A549 (cell line): ENCODE results near the gene CES4A. TPM values are rescaled to one million over a fixed set of nuclear protein-coding genes. Genes with fewer than 3 reads are reported as not detected.
A peak's percentile ranks its signal among the peaks of the same experiment; 100 is the strongest.

Experiments
- ATAC-seq, 2 experiments: fragments of 200-7000 bp in 1 of 2; fragments of >200 bp in 1 of 2; cut with Nextera tagmentation in 1 of 2; cut with Tn5 transposase in 1 of 2; 3 replicates each; pipeline versions ENCODE4 v1.8.0 to v1.9.1; 2018 to 2020; ENCODE audit warnings: mild to moderate bottlenecking in 1 of 2, moderate library complexity in 1 of 2
- CTCF ChIA-PET: fragments of 300-600 bp; sonication (Branson Sonifier 250); formaldehyde crosslinking; extraction: SDS; loops from one replicate; lab custom pipeline; 2021; ENCODE audit warnings: antibody characterized with exemption, inconsistent platforms; lab: Yijun Ruan, JAX
- POLR2A ChIA-PET: fragments of 350-600 bp; formaldehyde crosslinking; extraction: SDS; loops from one replicate; lab custom pipeline; 2021; ENCODE audit warnings: antibody characterized with exemption, inconsistent platforms; lab: Yijun Ruan, JAX
- DNase-seq, 2 experiments: peaks; one replicate each; pipeline versions ENCODE4 v3.0.0 to v3.0.0-alpha.2; 2011 to 2016; ENCODE audit warnings: low read depth in 1 of 2, low spot score in 1 of 2
- FAIRE-seq: peaks from 2 replicates; lab custom pipeline; 2011; peaks lifted over from hg19 to GRCh38; lab: Jason Lieb, UNC
- H3K27ac ChIP-seq, 2 experiments: fragments of >200 bp; sonication (Bioruptor Twin); formaldehyde crosslinking; 3 replicates each; pipeline ENCODE4 v1.5.1; 2016 to 2017
- H3K4me1 ChIP-seq: fragments of >200 bp; sonication (Bioruptor Twin); formaldehyde crosslinking; 3 replicates; pipeline ENCODE4 v1.6.1; 2016
- H3K4me2 ChIP-seq: fragments of >200 bp; sonication (Bioruptor Twin); formaldehyde crosslinking; 3 replicates; pipeline ENCODE4 v1.6.1; 2016
- H3K4me3 ChIP-seq: fragments of >200 bp; sonication (Bioruptor Twin); formaldehyde crosslinking; 3 replicates; pipeline ENCODE4 v1.5.1; 2016
- H3K9me3 ChIP-seq: fragments of >200 bp; sonication (Bioruptor Twin); formaldehyde crosslinking; 3 replicates; pipeline ENCODE4 v1.6.1; 2016
- CEBPB ChIP-seq, 2 experiments: fragments of >200 bp in 1 of 2; sonication (Bioruptor Twin) in 1 of 2; formaldehyde crosslinking in 1 of 2; IDR thresholded peaks; 2 replicates each; pipeline ENCODE4 v1.6.1; 2012 to 2016
- CHD2 ChIP-seq: fragments of 150-350 bp; IDR thresholded peaks from 2 replicates; pipeline ENCODE4 v1.6.1; 2014; ENCODE audit warnings: low read length; ENCODE audit not compliant: partially characterized antibody
- CTCF ChIP-seq: fragments of >200 bp; sonication (Bioruptor Twin); formaldehyde crosslinking; IDR thresholded peaks from 3 replicates; pipeline ENCODE4 v1.5.1; 2016
- E2F6 ChIP-seq: IDR thresholded peaks from 2 replicates; pipeline ENCODE4 v1.6.1; 2012; ENCODE audit warnings: low read depth, borderline replicate concordance
- FOSL2 ChIP-seq, 2 experiments: fragments of 450-650 bp in 1 of 2; fragments of >200 bp in 1 of 2; sonication (Bioruptor Twin) in 1 of 2; formaldehyde crosslinking; IDR thresholded peaks; 2 replicates each; pipeline versions ENCODE4 v1.5.0 to v1.6.1; 2016 to 2020; ENCODE audit warnings: mild to moderate bottlenecking in 1 of 2, moderate library complexity in 1 of 2
- FOXS1 ChIP-seq: fragments of 250-450 bp; sonication (Bioruptor Pico); IDR thresholded peaks from 2 replicates; pipeline ENCODE4 v1.5.0; 2020; ENCODE audit warnings: mild to moderate bottlenecking, moderate library complexity
- GATA3 ChIP-seq: IDR thresholded peaks from 2 replicates; pipeline ENCODE4 v1.6.1; 2012; ENCODE audit warnings: borderline replicate concordance
- HES2 ChIP-seq: fragments of >200 bp; sonication (Bioruptor Twin); formaldehyde crosslinking; IDR thresholded peaks from 2 replicates; pipeline ENCODE4 v1.6.1; 2016
- MYC ChIP-seq: IDR thresholded peaks from 2 replicates; pipeline ENCODE4 v1.6.1; 2012; ENCODE audit warnings: mild to moderate bottlenecking, inconsistent platforms, low read length, improper control_type of control experiment, borderline replicate concordance
- NFE2L2 ChIP-seq: fragments of 150-350 bp; conservative IDR thresholded peaks from 2 replicates; pipeline ENCODE4 v1.6.1; 2014; ENCODE audit warnings: low read length
- NR3C1 ChIP-seq: fragments of >200 bp; sonication (Bioruptor Twin); formaldehyde crosslinking; IDR thresholded peaks from 3 replicates; pipeline ENCODE4 v1.6.1; 2017
- TFCP2L1 ChIP-seq: fragments of 250-450 bp; sonication (Bioruptor Pico); IDR thresholded peaks from 2 replicates; pipeline ENCODE4 v1.5.0; 2021; ENCODE audit warnings: mild to moderate bottlenecking
- WGBS: methylation state at CpG from one replicate; pipeline ENCODE4 v1.1.6; 2017; ENCODE audit errors: missing lambda C conversion rate; 5-methylcytosine and 5-hydroxymethylcytosine counted together
- polyA plus RNA-seq, 4 experiments: library from polyadenylated mRNA; depleted of rRNA in 3 of 4; stranded (reverse); fragments of >200 nt; fragmentation: RNase III in 1 of 4; extraction: RNeasy Plus Mini Kit Qiagen cat#74134 plus additional on column Dnase treatment in 1 of 4; gene quantifications; 2 replicates in 3 of 4; 3 replicates in 1 of 4; pipeline ENCODE4 v1.2.3, GENCODE V29; 2011 to 2017

Gene CES4A
- polyA plus RNA-seq, 2 of the 4 experiments (the other 2 are of a cell fraction) = 2.8 to 3.5 TPM

- no peak for FAIRE-seq
- POLR2A ChIA-PET = no interaction called here
- no peak for TF ChIP-seq NR3C1
- peak in 1 of 2 experiments; percentile 28; a peak in 1 of 4 replicates for TF ChIP-seq CEBPB (IDR thresholded peaks at IDR 0.05)
- TF ChIP-seq, all 56 proteins: peak for 1
- WGBS = 77% methylated on average over 12 of the region's 12 CpGs
- Histone ChIP-seq H3K4me3 (no peak overlapping the region), H3K9me3 (no peaks in the 10 kb centered on the region), H3K4me1 (peaks cover 9% of the 10 kb centered on the region; the same call in 2 of the 3 replicates), H3K4me2 (no peak overlapping the region; the same call in 2 of the 3 replicates), H3K27ac (peak overlapping the region; percentile 38; a peak in 1 of 6 replicates)
- DNase-seq (no peak), ATAC-seq (no peak)
- CTCF ChIA-PET = interaction anchor here (0.6 to 3.3 kb wide), 13 partner anchors 11 to 437 kb away, joined by 3 to 14 read pairs (median 5); partner anchors contain the start of gene NOL3
These were observed 18.7 kb downstream of the CES4A start for GRCh38 chr16:67006930-67007658.

DNA sequence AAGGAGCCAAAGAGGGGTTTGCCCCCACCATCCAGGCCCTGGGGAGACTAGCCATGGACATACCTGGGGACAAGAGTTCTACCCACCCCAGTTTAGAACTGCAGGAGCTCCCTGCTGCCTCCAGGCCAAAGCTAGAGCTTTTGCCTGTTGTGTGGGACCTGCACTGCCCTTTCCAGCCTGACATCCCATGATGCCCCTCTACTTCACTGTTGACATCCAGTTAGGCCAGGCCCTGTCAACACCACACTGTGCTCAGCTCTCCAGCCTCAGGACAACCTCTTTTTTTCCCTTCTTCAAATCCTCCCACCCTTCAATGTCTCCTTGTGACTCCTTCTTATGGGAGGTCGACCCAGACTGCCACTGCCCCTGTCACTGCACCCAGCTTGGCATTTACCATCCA, 20.8 kb downstream of the CES4A start:
- H3K9me3 ChIP-seq = no peaks in the 10 kb centered on the region
- no peak overlapping the region for H3K4me3 ChIP-seq
- no peak for DNase-seq
- ChIA-PET POLR2A (no interaction called here), CTCF (interaction anchor here (0.7 to 3.3 kb wide), 6 partner anchors 9 to 146 kb away, joined by 3 to 14 read pairs (median 4); no protein-coding TSS in a partner anchor)
- ATAC-seq = peak in 1 of 2 experiments; percentile 18; a peak in 1 of 6 replicates
- FAIRE-seq = no peak
- H3K27ac ChIP-seq = no peak overlapping the region
- TF ChIP-seq CEBPB (IDR thresholded peaks at IDR 0.05) = no peak
- 29% methylated on average over 1 of the region's 1 CpG for WGBS
- H3K4me2 ChIP-seq = no peak overlapping the region
- peaks cover 9% of the 10 kb centered on the region; the same call in 2 of the 3 replicates for H3K4me1 ChIP-seq

GRCh38 chr16:67011274-67011673, 22.9 kb downstream of the CES4A start:
- CTCF ChIA-PET = interaction anchor here (1.0 to 4.3 kb wide), 3 partner anchors 8 to 144 kb away, joined by 3 to 27 read pairs (median 4); no protein-coding TSS in a partner anchor

DNA sequence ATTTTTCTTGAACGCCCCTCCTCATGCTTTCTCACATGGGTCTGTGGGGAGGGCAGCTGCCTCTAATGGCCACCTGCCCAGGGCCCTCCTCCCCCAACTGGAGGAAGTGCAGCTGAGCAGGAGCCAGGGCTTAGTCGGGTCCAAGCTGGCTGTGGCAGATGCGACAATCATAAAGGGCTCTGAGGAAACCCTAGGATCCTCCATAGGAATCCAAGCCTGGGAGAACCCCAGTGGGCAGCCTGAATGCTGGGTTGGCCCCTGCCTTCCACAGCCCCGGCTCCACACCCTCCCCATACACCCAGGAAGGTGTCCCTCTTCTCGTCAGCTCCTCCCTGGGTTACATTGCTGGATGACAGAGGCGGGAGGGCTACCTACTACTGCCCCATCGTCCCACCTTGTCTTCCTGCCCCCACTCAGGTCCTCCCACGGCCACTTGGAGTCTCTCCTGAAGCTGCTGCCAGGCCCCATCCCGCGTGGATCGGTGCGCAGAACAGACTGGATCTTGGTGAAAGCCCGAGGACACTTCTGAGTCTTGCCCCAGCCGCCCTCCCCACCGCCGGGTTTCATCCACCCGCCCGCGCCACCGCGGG, 24.9 kb downstream of the CES4A start:
- no peaks in the 10 kb centered on the region for H3K9me3 ChIP-seq
- WGBS = 53% methylated on average over 10 of the region's 21 CpGs
- ATAC-seq = no peak
- TF ChIP-seq TFCP2L1 (CRISPR knock-in tag) = no peak
- no peak for TF ChIP-seq GATA3
- no peak for TF ChIP-seq CHD2
- no peak for TF ChIP-seq FOXS1 (CRISPR knock-in tag)
- TF ChIP-seq MYC = no peak
- CTCF ChIA-PET = interaction anchor here (0.5 to 4.3 kb wide), 19 partner anchors 9 to 172 kb away, joined by 3 to 27 read pairs (median 4); partner anchors contain the start of genes CES3, FBXL8, NOL3 and TRADD
- peak overlapping the region; percentile 50 for H3K4me3 ChIP-seq
- H3K4me2 ChIP-seq = peak overlapping the region; percentile 86
- H3K27ac ChIP-seq = peak overlapping the region; percentile 70 to 89; a peak in 5 of 6 replicates
- DNase-seq = no peak
- FAIRE-seq = no peak
- POLR2A ChIA-PET = interaction anchor here (0.5 kb wide), 1 partner anchor 103 kb away, joined by 7 read pairs; no protein-coding TSS in a partner anchor
- no peaks in the 10 kb centered on the region for H3K4me1 ChIP-seq

More at GRCh38 chr16:67011274-67011673, 22.9 kb downstream of the CES4A start:
- Histone ChIP-seq H3K4me1 (peaks cover 9% of the 10 kb centered on the region; the same call in 2 of the 3 replicates), H3K27ac (no peak overlapping the region; a peak in 1 of 6 replicates), H3K4me2 (no peak overlapping the region), H3K4me3 (no peak overlapping the region), H3K9me3 (no peaks in the 10 kb centered on the region)
- ATAC-seq (no peak), FAIRE-seq (no peak), DNase-seq (no peak)
- POLR2A ChIA-PET = no interaction called here
- 81% methylated on average over 2 of the region's 2 CpGs for WGBS
- TF ChIP-seq CTCF (no peak), NR3C1 (no peak), E2F6 (no peak), NFE2L2 (no peak), HES2 (no peak), FOSL2 (IDR thresholded peaks at IDR 0.05) (no peak), FOSL2 (CRISPR knock-in tag; IDR thresholded peaks at IDR 0.05) (no peak)
